AG04449 (cell line): ENCODE results near the gene NBDY.

Experiments
- CTCF ChIA-PET: fragments of 350-600 bp; formaldehyde crosslinking; extraction: SDS; loops from one replicate; lab custom pipeline; 2021; ENCODE audit warnings: antibody characterized with exemption; lab: Yijun Ruan, JAX
- POLR2A ChIA-PET: fragments of 400-600, 350-600 bp; formaldehyde crosslinking; extraction: SDS; loops from one replicate; lab custom pipeline; 2020; ENCODE audit warnings: antibody characterized with exemption, inconsistent platforms; lab: Yijun Ruan, JAX
- DNase-seq: peaks from one replicate; pipeline ENCODE4 v3.0.0-alpha.2; 2010; ENCODE audit warnings: low read depth, low spot score
- H3K4me3 ChIP-seq: 2 replicates; pipeline ENCODE4 v1.5.1; 2011; ENCODE audit warnings: low read depth, mild to moderate bottlenecking, control low read depth, low read length
- CTCF ChIP-seq: IDR thresholded peaks from one replicate; pipeline ENCODE4 v1.5.1; 2011; ENCODE audit warnings: mild to moderate bottlenecking, moderate library complexity, low read length, control low read depth, inconsistent platforms; ENCODE audit not compliant: insufficient read depth; ENCODE audit errors: missing control alignments

The NBDY gene

DNA sequence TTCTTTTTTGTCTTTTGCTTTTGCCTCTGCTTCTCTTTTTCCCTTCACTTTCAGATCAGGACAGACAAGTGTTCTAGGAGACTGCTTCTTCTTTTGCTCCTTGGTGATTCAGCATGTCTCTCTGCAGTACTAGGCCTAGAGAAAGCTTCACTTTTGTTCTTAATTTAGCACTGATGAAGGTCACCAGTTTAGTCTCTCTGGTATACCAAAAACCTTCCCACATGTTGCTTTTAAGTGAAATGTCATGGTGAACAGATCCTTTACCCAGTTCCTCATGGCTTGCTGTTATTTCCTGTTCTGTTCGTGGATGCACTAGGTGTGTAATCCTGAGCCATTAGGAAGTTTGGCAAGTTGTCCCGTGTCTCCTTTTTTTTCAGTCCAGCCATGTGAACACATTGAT, 53.3 kb downstream of the NBDY start:
- DNase-seq, result no peak
- CTCF ChIA-PET, result no interaction called here
- POLR2A ChIA-PET, result no interaction called here
- H3K4me3 ChIP-seq, result no peak overlapping the region
- no peak for TF ChIP-seq CTCF

DNA sequence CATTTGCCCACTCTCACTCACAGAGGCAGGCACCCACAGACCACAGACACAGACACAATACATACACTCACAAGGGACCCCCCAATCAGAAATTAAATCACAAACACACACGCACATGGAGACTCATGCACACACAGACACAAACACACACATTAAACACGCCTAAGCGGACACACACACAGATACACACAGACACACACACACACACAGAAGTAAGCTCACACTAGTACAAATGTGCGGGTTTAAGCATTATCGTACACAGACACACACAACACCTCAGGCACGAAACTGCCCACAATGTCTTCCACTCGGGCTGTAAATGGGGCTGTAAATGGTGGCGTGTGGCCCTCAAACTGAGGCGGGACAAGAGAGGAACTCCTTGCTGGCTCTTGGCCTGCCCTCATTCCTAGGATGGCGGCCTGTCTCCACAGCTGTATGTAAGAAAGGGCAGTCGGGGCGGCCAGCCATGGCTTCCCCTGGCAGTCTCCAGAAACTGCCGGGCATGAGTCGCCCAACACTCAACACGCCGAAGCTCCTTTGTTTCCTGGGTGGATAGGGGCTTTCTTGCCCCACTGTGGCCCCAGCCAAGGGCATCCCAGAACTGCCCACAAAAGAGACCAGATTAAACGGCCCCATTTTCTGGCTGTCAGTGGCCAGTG, 53.9 kb downstream of the NBDY start:
- no peak for DNase-seq
- no peak for TF ChIP-seq CTCF
- no peak overlapping the region for H3K4me3 ChIP-seq
- ChIA-PET CTCF (no interaction called here), POLR2A (no interaction called here)

DNA sequence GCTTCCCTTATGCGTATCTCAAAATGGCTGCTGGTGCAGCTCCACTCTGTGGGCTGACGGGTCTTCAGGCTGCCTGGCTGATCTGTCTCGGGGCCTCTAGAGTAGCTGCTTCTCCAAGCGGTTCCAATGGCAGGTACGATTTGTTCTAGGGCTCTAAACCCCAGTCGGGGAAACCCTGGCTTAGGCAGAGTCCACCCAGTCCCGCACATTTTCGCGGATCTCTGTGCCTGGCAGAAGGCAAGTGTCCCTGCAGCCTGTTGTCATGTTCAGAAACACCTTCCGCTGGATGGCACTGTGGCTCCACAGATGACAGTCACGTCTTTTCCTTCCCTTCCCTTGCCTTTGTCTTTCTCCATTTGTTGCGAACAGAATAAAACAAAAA, 54.4 kb downstream of the NBDY start:
- H3K4me3 ChIP-seq, result no peak overlapping the region
- POLR2A ChIA-PET, result no interaction called here
- CTCF ChIA-PET, result no interaction called here
- DNase-seq, result no peak
- TF ChIP-seq CTCF, result no peak

- CTCF ChIA-PET, result no interaction called here
- TF ChIP-seq CTCF, result no peak
- DNase-seq, result no peak
- POLR2A ChIA-PET, result no interaction called here
- no peak overlapping the region for H3K4me3 ChIP-seq
These were observed 55.1 kb downstream of the NBDY start for GRCh38 chrX:56783996-56784620.

- ChIA-PET POLR2A (no interaction called here), CTCF (no interaction called here)
- no peak for TF ChIP-seq CTCF
- DNase-seq, result no peak
- no peak overlapping the region for H3K4me3 ChIP-seq
These were observed 55.6 kb downstream of the NBDY start for GRCh38 chrX:56784666-56785065.

- ChIA-PET CTCF (no interaction called here), POLR2A (no interaction called here)
- no peak for TF ChIP-seq CTCF
- no peak for DNase-seq
- no peak overlapping the region for H3K4me3 ChIP-seq
These were observed 56.4 kb downstream of the NBDY start for GRCh38 chrX:56785442-56785841.
